Suprapubic skin (tissue), 4 donors: ENCODE measurements around the gene STMP1. TPM values are rescaled to one million over a fixed set of nuclear protein-coding genes. Genes with fewer than 3 reads are reported as not detected.

Experiments used
- DNase-seq, 2 donors: peaks; one replicate each; pipeline ENCODE4 v3.0.0-alpha.2; 2019; ENCODE audit warnings: low spot score in 2 of 2
- H3K27ac ChIP-seq: fragments of 200-600 bp; sonication (generic); one replicate; pipeline ENCODE4 v1.5.1; 2019
- H3K27me3 ChIP-seq: fragments of 200-600 bp; sonication (generic); one replicate; pipeline ENCODE4 v1.5.1; 2019
- H3K36me3 ChIP-seq: fragments of 200-600 bp; sonication (generic); one replicate; pipeline ENCODE4 v1.5.1; 2019
- H3K4me1 ChIP-seq: fragments of 200-600 bp; sonication (generic); one replicate; pipeline ENCODE4 v1.5.1; 2019
- H3K4me3 ChIP-seq: fragments of 200-600 bp; sonication (generic); one replicate; pipeline ENCODE4 v1.5.1; 2019; ENCODE audit warnings: mild to moderate bottlenecking
- H3K9me3 ChIP-seq: fragments of 200-600 bp; sonication (generic); one replicate; pipeline ENCODE4 v1.5.1; 2019
- EP300 ChIP-seq: sonication (generic); formaldehyde crosslinking; IDR thresholded peaks from one replicate; pipeline ENCODE4 v1.6.1; 2017; ENCODE audit warnings: antibody characterized with exemption
- POLR2A ChIP-seq, 2 donors: fragments of 450-650 bp; IDR thresholded peaks; one replicate each; pipeline ENCODE4 v1.6.1; 2017; ENCODE audit warnings: antibody characterized with exemption in 2 of 2, mild to moderate bottlenecking in 2 of 2, moderate library complexity in 2 of 2
- POLR2AphosphoS5 ChIP-seq, 3 donors: sonication (generic); formaldehyde crosslinking; IDR thresholded peaks; one replicate each; pipeline ENCODE4 v1.6.1; 2017; ENCODE audit warnings: antibody characterized with exemption in 3 of 3
- whole genome bisulfite sequencing: methylation state at CpG from one replicate; pipeline ENCODE4 v1.1.5; 2018; 5-methylcytosine and 5-hydroxymethylcytosine counted together
- total RNA-seq, 4 donors: library from RNA; depleted of rRNA; stranded (reverse); fragments of >200 nt; gene quantifications; one replicate each; pipeline ENCODE4 v1.1.0, GENCODE V29; 2016
- TF ChIP-seq, protein P1 (sequence below), 2 donors: fragments of 200-600 bp in 1 of 2; fragments of 450-650 bp in 1 of 2; sonication (generic) in 1 of 2; IDR thresholded peaks; one replicate each; pipeline ENCODE4 v1.5.1; 2016 to 2019; ENCODE audit warnings: antibody characterized with exemption in 2 of 2, mild to moderate bottlenecking in 1 of 2, moderate library complexity in 1 of 2

STMP1 gene
- total RNA-seq, 4 donors from 2014 or later: 15.0 to 24.7 (median 16.3) TPM

DNA sequence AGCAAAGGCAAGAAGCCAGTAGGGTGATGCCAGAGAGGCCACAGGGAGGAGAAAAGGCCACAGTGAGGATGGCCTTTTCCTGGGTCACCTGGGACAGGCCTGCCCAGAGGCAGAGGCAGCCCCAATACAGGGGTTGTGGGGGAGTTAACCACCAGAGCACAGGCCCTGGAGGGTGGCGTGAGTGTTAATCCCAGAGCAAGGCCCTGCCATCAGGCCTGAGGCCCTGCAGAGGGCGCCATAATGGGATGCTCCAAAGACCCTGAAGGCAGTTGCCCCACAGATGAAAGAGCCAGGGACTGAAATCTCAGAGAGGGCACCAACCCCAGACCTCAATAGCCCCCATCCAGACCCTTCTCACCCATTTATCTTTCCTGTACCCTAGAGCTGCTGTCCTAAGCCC, 41.8 kb downstream of the STMP1 start:
- no peaks in the 10 kb centered on the region for H3K27me3 ChIP-seq
- no peak for TF ChIP-seq POLR2AphosphoS5 (IDR thresholded peaks at IDR 0.05)
- TF ChIP-seq POLR2A (IDR thresholded peaks at IDR 0.05): no peak
- TF ChIP-seq, protein P1, sequence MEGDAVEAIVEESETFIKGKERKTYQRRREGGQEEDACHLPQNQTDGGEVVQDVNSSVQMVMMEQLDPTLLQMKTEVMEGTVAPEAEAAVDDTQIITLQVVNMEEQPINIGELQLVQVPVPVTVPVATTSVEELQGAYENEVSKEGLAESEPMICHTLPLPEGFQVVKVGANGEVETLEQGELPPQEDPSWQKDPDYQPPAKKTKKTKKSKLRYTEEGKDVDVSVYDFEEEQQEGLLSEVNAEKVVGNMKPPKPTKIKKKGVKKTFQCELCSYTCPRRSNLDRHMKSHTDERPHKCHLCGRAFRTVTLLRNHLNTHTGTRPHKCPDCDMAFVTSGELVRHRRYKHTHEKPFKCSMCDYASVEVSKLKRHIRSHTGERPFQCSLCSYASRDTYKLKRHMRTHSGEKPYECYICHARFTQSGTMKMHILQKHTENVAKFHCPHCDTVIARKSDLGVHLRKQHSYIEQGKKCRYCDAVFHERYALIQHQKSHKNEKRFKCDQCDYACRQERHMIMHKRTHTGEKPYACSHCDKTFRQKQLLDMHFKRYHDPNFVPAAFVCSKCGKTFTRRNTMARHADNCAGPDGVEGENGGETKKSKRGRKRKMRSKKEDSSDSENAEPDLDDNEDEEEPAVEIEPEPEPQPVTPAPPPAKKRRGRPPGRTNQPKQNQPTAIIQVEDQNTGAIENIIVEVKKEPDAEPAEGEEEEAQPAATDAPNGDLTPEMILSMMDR (IDR thresholded peaks at IDR 0.05): peak in 1 of 2 donors; percentile 6
- TF ChIP-seq EP300: no peak

DNA sequence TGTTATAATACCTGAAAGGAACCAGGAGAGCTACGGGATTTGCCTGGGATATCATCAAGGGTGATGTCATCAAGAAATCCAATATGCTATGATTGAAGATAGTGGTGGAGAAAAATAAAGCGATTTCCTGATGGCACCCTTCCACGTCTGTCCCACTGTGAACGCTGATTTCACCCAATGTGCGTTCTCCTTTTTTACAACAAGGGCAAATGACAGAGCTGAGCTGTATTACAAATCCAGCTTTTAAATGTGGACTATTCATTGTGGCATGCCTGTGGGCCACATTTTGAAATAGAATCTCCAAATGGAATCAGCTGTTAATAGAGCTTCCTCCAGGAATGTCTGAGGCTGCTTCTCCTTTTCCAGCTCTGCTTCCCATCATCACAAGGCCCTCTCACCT, 42.4 kb downstream of the STMP1 start:
- no peak for DNase-seq
- no peaks in the 10 kb centered on the region for H3K36me3 ChIP-seq
- H3K27ac ChIP-seq: no peak overlapping the region
- no peak overlapping the region for H3K4me3 ChIP-seq
- H3K27me3 ChIP-seq: no peaks in the 10 kb centered on the region
- H3K9me3 ChIP-seq: no peaks in the 10 kb centered on the region
- TF ChIP-seq EP300 (no peak), POLR2A (IDR thresholded peaks at IDR 0.05) (no peak), POLR2AphosphoS5 (IDR thresholded peaks at IDR 0.05) (no peak)
- TF ChIP-seq, protein P1 (IDR thresholded peaks at IDR 0.05): no peak
- peaks cover 28% of the 10 kb centered on the region for H3K4me1 ChIP-seq
- 65% methylated on average over 5 of the region's 5 CpGs for WGBS

More for the DNA sequence above, 41.8 kb downstream of the STMP1 start:
- Histone ChIP-seq H3K4me1 (peaks cover 28% of the 10 kb centered on the region), H3K36me3 (no peaks in the 10 kb centered on the region), H3K9me3 (no peaks in the 10 kb centered on the region), H3K27ac (no peak overlapping the region), H3K4me3 (no peak overlapping the region)
- DNase-seq: no peak
- WGBS: 84% methylated on average over 2 of the region's 2 CpGs

DNA sequence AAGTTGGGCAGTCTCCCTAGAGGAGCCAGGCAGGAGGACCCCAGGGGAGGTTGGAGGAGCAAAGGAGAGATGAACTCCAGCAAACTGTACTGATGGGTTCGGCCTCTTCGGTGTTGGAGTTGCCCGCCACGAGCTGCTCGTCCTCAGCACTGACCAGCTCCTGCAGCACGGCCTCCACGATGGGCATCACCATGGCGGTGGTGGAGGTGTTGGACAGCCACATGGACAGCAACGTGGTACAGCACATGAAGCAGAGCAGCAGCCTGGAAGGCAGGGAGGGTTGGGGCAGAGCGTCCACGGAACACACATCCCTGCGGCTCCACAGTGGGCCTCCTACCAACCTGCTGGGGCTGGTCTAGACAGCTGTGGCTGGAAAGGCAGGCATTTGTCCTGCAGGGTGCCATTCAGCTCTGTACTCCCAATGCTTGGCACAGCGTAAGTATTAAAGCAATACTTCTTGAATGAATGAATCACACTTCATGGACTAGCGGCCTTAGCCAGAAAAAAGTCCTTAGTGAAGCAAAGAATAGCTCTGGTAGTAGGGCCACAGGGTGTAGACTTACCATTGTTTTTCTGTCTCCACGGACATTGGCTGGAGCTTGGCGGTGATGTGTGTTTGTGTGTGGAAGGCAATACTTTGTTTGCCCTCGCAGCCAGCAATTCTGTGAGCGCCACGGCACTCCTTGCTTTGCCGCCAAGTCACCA, 43.9 kb downstream of the STMP1 start:
- TF ChIP-seq EP300: no peak
- no peak for TF ChIP-seq POLR2A (IDR thresholded peaks at IDR 0.05)
- TF ChIP-seq, protein P1 (IDR thresholded peaks at IDR 0.05): no peak
- TF ChIP-seq POLR2AphosphoS5 (IDR thresholded peaks at IDR 0.05): no peak
- no peak for DNase-seq
- 70% methylated on average over 18 of the region's 20 CpGs for WGBS
- no peak overlapping the region for H3K4me3 ChIP-seq
- no peaks in the 10 kb centered on the region for H3K36me3 ChIP-seq
- no peaks in the 10 kb centered on the region for H3K9me3 ChIP-seq
- H3K4me1 ChIP-seq: peaks cover 33% of the 10 kb centered on the region
- H3K27me3 ChIP-seq: no peaks in the 10 kb centered on the region
- peak overlapping the region; percentile 80 for H3K27ac ChIP-seq

DNA sequence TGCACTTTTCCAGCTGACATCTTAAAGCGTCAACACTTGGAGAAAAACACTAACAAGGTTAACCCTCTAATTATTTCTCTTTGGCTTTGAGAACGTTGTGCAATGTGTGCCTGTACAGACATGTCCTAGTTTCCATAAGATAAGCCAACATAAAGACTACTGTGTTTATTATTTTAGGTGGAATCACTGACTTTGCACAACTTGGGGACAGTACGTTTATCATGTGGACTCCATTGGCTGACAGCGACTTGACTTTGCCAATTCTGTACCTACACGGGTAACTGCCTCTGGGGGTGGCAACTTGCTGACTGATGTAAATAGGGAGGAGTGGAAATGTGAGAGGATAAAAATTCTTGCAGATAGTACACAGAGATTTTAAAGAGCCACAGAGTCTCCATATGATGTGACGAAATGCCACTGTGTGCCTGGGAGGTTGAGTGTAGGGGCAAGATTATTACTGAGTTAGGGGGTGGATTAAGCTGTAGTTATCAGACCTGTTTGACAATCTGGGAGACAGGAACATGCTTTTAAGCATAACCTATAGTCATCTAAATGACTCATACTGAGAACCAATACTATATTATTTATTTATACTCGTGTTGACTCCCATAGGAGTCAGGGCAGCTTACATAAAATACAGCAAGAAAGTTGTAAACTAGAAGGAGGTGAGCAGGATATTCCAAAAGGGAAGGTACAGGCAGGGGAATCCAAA, 44.7 kb downstream of the STMP1 start:
- no peak for DNase-seq
- H3K36me3 ChIP-seq: no peaks in the 10 kb centered on the region
- H3K9me3 ChIP-seq: no peaks in the 10 kb centered on the region
- peak overlapping the region; percentile 80 for H3K27ac ChIP-seq
- H3K27me3 ChIP-seq: no peaks in the 10 kb centered on the region
- H3K4me3 ChIP-seq: no peak overlapping the region
- 65% methylated on average over 7 of the region's 7 CpGs for WGBS
- H3K4me1 ChIP-seq: peaks cover 34% of the 10 kb centered on the region
- TF ChIP-seq POLR2A (IDR thresholded peaks at IDR 0.05): no peak
- TF ChIP-seq, protein P1 (IDR thresholded peaks at IDR 0.05): no peak
- TF ChIP-seq POLR2AphosphoS5 (IDR thresholded peaks at IDR 0.05): no peak
- TF ChIP-seq EP300: no peak

DNA sequence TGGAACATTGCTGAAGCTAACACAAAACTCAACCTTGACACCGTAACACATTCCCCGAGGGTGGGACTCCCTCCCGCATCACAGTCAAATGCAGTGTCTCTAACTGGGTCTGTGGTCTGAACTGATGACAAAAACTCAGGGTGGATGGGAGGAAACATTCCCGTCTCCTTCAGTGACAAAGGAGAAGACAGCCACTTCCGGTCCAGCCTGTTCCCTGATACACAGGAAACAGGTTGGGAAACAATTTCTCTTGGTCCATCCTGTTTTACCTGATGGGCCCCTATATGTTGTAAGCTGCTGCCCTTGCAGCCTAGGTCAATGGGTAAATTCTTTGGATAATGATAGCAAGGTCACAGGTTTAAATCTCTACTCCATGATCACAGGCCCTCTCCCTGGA, 45.3 kb downstream of the STMP1 start:
- Histone ChIP-seq H3K9me3 (no peaks in the 10 kb centered on the region), H3K4me1 (peaks cover 34% of the 10 kb centered on the region), H3K4me3 (no peak overlapping the region), H3K27ac (peak overlapping the region; percentile 80), H3K27me3 (no peaks in the 10 kb centered on the region), H3K36me3 (no peaks in the 10 kb centered on the region)
- DNase-seq: no peak
- TF ChIP-seq POLR2AphosphoS5 (IDR thresholded peaks at IDR 0.05) (peak in 1 of 3 donors; percentile 69), POLR2A (IDR thresholded peaks at IDR 0.05) (no peak)
- 63% methylated on average over 5 of the region's 5 CpGs for WGBS
